ENCODE measurements around the gene CPNE2.

The CPNE2 gene

GRCh38 chr16:57058291-57058861, 34.0 kb upstream of the CPNE2 start:
- no peak for TF ChIP-seq CTCF (IDR thresholded peaks at IDR 0.05; ENCODE audit: borderline replicate concordance, extremely low read depth, low read length, poor library complexity, severe bottlenecking)
- TF ChIP-seq EZH2 (IDR thresholded peaks at IDR 0.05; ENCODE audit: borderline replicate concordance, low read depth, low read length, severe bottlenecking): no peak
- no peak for ATAC-seq (ENCODE audit: insufficient read depth, low read depth)
- H3K4me2 ChIP-seq (ENCODE audit: insufficient read depth, low read length): no peak overlapping the region
- no peaks in the 10 kb centered on the region for H3K36me3 ChIP-seq (ENCODE audit: insufficient read depth, low read length)
- H4K20me1 ChIP-seq (ENCODE audit: insufficient read depth, low read length): no peaks in the 10 kb centered on the region
- H3K27me3 ChIP-seq (ENCODE audit: insufficient read depth, low read length, poor library complexity): no peaks in the 10 kb centered on the region
- H3K79me2 ChIP-seq (ENCODE audit: insufficient read depth, low read length): no peaks in the 10 kb centered on the region
- H3K4me3 ChIP-seq (ENCODE audit: low read depth in 1 of 2, low read length in 2 of 2): no peak overlapping the region
- no peak overlapping the region for H3K27ac ChIP-seq (ENCODE audit: low read length)
- no peak overlapping the region for H2AFZ ChIP-seq (ENCODE audit: low read depth, low read length)
- H3K9ac ChIP-seq (ENCODE audit: low read depth, low read length): no peak overlapping the region
- H3K9me3 ChIP-seq (ENCODE audit: insufficient read depth, low read length, severe bottlenecking): no peaks in the 10 kb centered on the region
- no peaks in the 10 kb centered on the region for H3K4me1 ChIP-seq (ENCODE audit: insufficient read depth, low read length)
- DNase-seq: no peak

GRCh38 chr16:57060323-57061083, 31.9 kb upstream of the CPNE2 start:
- Histone ChIP-seq H3K9ac (ENCODE audit: low read depth, low read length) (no peak overlapping the region), H2AFZ (ENCODE audit: low read depth, low read length) (no peak overlapping the region), H3K79me2 (ENCODE audit: insufficient read depth, low read length) (no peaks in the 10 kb centered on the region), H3K27me3 (ENCODE audit: insufficient read depth, low read length, poor library complexity) (no peaks in the 10 kb centered on the region), H3K27ac (ENCODE audit: low read length) (no peak overlapping the region), H3K4me1 (ENCODE audit: insufficient read depth, low read length) (no peaks in the 10 kb centered on the region), H3K4me2 (ENCODE audit: insufficient read depth, low read length) (no peak overlapping the region), H3K9me3 (ENCODE audit: insufficient read depth, low read length, severe bottlenecking) (no peaks in the 10 kb centered on the region), H3K36me3 (ENCODE audit: insufficient read depth, low read length) (no peaks in the 10 kb centered on the region), H3K4me3 (ENCODE audit: low read depth in 1 of 2, low read length in 2 of 2) (no peak overlapping the region), H4K20me1 (ENCODE audit: insufficient read depth, low read length) (no peaks in the 10 kb centered on the region)
- ATAC-seq (ENCODE audit: insufficient read depth, low read depth) (no peak), DNase-seq (no peak)
- TF ChIP-seq CTCF (IDR thresholded peaks at IDR 0.05; ENCODE audit: borderline replicate concordance, extremely low read depth, low read length, poor library complexity, severe bottlenecking) (no peak), EZH2 (IDR thresholded peaks at IDR 0.05; ENCODE audit: borderline replicate concordance, low read depth, low read length, severe bottlenecking) (no peak)

- no peak overlapping the region for H3K4me3 ChIP-seq (ENCODE audit: low read depth in 1 of 2, low read length in 2 of 2)
- H3K4me2 ChIP-seq (ENCODE audit: insufficient read depth, low read length): no peak overlapping the region
- no peak overlapping the region for H2AFZ ChIP-seq (ENCODE audit: low read depth, low read length)
- DNase-seq (no peak), ATAC-seq (ENCODE audit: insufficient read depth, low read depth) (peak; percentile 58; the same call in 2 of the 3 replicates)
- H3K27ac ChIP-seq (ENCODE audit: low read length): no peak overlapping the region
- H3K9ac ChIP-seq (ENCODE audit: low read depth, low read length): no peak overlapping the region
- H3K4me1 ChIP-seq (ENCODE audit: insufficient read depth, low read length): no peaks in the 10 kb centered on the region
- no peaks in the 10 kb centered on the region for H3K27me3 ChIP-seq (ENCODE audit: insufficient read depth, low read length, poor library complexity)
- TF ChIP-seq EZH2 (IDR thresholded peaks at IDR 0.05; ENCODE audit: borderline replicate concordance, low read depth, low read length, severe bottlenecking) (no peak), CTCF (IDR thresholded peaks at IDR 0.05; ENCODE audit: borderline replicate concordance, extremely low read depth, low read length, poor library complexity, severe bottlenecking) (no peak)
- H4K20me1 ChIP-seq (ENCODE audit: insufficient read depth, low read length): no peaks in the 10 kb centered on the region
- no peaks in the 10 kb centered on the region for H3K36me3 ChIP-seq (ENCODE audit: insufficient read depth, low read length)
- H3K9me3 ChIP-seq (ENCODE audit: insufficient read depth, low read length, severe bottlenecking): no peaks in the 10 kb centered on the region
- no peaks in the 10 kb centered on the region for H3K79me2 ChIP-seq (ENCODE audit: insufficient read depth, low read length)
Observed at GRCh38 chr16:57061084-57061905, 31.1 kb upstream of the CPNE2 start.

All from DND-41 (cell line).